ENCODE results near the gene TMC3.

- no peak for TF ChIP-seq EZH2 (IDR thresholded peaks at IDR 0.05; ENCODE audit: insufficient read depth, poor library complexity, severe bottlenecking)
- TF ChIP-seq EZH2phosphoT487 (IDR thresholded peaks at IDR 0.05; ENCODE audit: insufficient read depth, low read depth), result no peak
Measured at GRCh38 chr15:81323944-81324881, 49.8 kb downstream of the TMC3 start, which contains the start of gene STARD5.
